Panc1 (cell line): ENCODE results near the gene PC.

Experiments used
- POLR2AphosphoS5 ChIP-seq: IDR thresholded peaks from 2 replicates; pipeline ENCODE4 v1.6.1; 2012; ENCODE audit warnings: mild to moderate bottlenecking, low read depth, low read length, moderate library complexity
- SIN3A ChIP-seq: IDR thresholded peaks from 2 replicates; pipeline ENCODE4 v1.6.1; 2012; ENCODE audit warnings: low read depth, mild to moderate bottlenecking, low read length, moderate library complexity, borderline replicate concordance; ENCODE audit not compliant: insufficient read depth
- TF ChIP-seq, protein P1 (sequence below): fragments of 450-650 bp; IDR thresholded peaks from 2 replicates; pipeline ENCODE4 v1.5.1; 2017; ENCODE audit warnings: mild to moderate bottlenecking

DNA sequence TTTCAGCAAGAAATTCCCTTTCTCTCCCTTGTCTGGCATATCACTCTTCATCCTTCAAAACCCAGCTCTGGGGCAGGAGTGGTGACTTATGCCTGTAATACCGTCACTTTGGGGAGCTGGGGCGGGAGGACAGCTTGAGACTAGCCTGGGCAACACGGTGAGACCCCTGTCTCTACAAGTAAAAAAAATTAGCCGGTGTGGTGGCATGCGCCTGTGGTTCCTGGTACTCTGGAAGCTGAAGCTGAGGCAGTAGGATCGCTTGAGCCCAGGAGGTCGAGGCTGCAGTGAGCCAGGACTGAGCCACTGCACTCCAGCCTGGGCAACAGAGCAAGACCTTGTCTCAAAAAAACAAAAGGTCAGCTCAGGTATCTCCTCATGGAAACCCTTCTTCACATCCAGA lies 116.3 kb downstream of the PC start:
- TF ChIP-seq, protein P1, sequence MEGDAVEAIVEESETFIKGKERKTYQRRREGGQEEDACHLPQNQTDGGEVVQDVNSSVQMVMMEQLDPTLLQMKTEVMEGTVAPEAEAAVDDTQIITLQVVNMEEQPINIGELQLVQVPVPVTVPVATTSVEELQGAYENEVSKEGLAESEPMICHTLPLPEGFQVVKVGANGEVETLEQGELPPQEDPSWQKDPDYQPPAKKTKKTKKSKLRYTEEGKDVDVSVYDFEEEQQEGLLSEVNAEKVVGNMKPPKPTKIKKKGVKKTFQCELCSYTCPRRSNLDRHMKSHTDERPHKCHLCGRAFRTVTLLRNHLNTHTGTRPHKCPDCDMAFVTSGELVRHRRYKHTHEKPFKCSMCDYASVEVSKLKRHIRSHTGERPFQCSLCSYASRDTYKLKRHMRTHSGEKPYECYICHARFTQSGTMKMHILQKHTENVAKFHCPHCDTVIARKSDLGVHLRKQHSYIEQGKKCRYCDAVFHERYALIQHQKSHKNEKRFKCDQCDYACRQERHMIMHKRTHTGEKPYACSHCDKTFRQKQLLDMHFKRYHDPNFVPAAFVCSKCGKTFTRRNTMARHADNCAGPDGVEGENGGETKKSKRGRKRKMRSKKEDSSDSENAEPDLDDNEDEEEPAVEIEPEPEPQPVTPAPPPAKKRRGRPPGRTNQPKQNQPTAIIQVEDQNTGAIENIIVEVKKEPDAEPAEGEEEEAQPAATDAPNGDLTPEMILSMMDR: no peak
- TF ChIP-seq POLR2AphosphoS5: no peak
- no peak for TF ChIP-seq SIN3A
